ENCODE measurements around the gene SLC22A16. TPM values are rescaled to one million over a fixed set of nuclear protein-coding genes. Genes with fewer than 3 reads are reported as not detected.
A peak's percentile ranks its signal among the peaks of the same experiment; 100 is the strongest.
"Not testable (repeated sequence)": the region's sequence is repeated elsewhere in the genome, so short reads cannot be mapped to it uniquely, and the experiment has no call there.

Gene SLC22A16
- polyA plus RNA-seq, 3 donors = 0.49 to 0.83 (median 0.50) TPM

- peak; percentile 56 to 76 (median 63) for DNase-seq (ENCODE audit: low read depth in 3 of 3, low spot score in 2 of 3)
These were observed 15.4 kb upstream of the SLC22A16 start for GRCh38 chr6:110491644-110492317.

- DNase-seq (ENCODE audit: low read depth in 3 of 3, low spot score in 2 of 3) = no peak
These were observed 14.9 kb upstream of the SLC22A16 start for GRCh38 chr6:110491299-110491643.

- no peak for DNase-seq (ENCODE audit: low read depth in 3 of 3, low spot score in 2 of 3)
These were observed 13.7 kb upstream of the SLC22A16 start for GRCh38 chr6:110490110-110490509.

- no peak for DNase-seq (ENCODE audit: low read depth in 3 of 3, low spot score in 2 of 3)
These were observed 12.3 kb upstream of the SLC22A16 start for GRCh38 chr6:110488606-110489190.

GRCh38 chr6:110487968-110488381 lies 11.6 kb upstream of the SLC22A16 start:
- DNase-seq (ENCODE audit: low read depth in 3 of 3, low spot score in 2 of 3) = not testable (repeated sequence)

GRCh38 chr6:110486756-110487155 lies 10.3 kb upstream of the SLC22A16 start:
- DNase-seq (ENCODE audit: low read depth in 3 of 3, low spot score in 2 of 3) = no peak

- DNase-seq (ENCODE audit: low read depth in 3 of 3, low spot score in 2 of 3) = no peak
These were observed 9.1 kb upstream of the SLC22A16 start for GRCh38 chr6:110485491-110485890.

- DNase-seq (ENCODE audit: low read depth in 3 of 3, low spot score in 2 of 3) = no peak
These were observed 7.9 kb upstream of the SLC22A16 start for GRCh38 chr6:110484321-110484720.

- DNase-seq (ENCODE audit: low read depth in 3 of 3, low spot score in 2 of 3) = no peak
These were observed 6.5 kb upstream of the SLC22A16 start for GRCh38 chr6:110482774-110483400.

GRCh38 chr6:110481081-110481480 lies 4.7 kb upstream of the SLC22A16 start:
- no peak for DNase-seq (ENCODE audit: low read depth in 3 of 3, low spot score in 2 of 3)

GRCh38 chr6:110475066-110475653 lies 1.3 kb downstream of the SLC22A16 start:
- no peak for DNase-seq (ENCODE audit: low read depth in 3 of 3, low spot score in 2 of 3)

GRCh38 chr6:110474500-110474899 lies 1.9 kb downstream of the SLC22A16 start:
- no peak for DNase-seq (ENCODE audit: low read depth in 3 of 3, low spot score in 2 of 3)

- DNase-seq (ENCODE audit: low read depth in 3 of 3, low spot score in 2 of 3) = no peak
These were observed 3.7 kb downstream of the SLC22A16 start for GRCh38 chr6:110472739-110473138.

- DNase-seq (ENCODE audit: low read depth in 3 of 3, low spot score in 2 of 3) = no peak
These were observed 4.6 kb downstream of the SLC22A16 start for GRCh38 chr6:110471726-110472365.

- DNase-seq (ENCODE audit: low read depth in 3 of 3, low spot score in 2 of 3) = no peak
These were observed 7.7 kb downstream of the SLC22A16 start for GRCh38 chr6:110468731-110469130.

- DNase-seq (ENCODE audit: low read depth in 3 of 3, low spot score in 2 of 3) = no peak
These were observed 8.8 kb downstream of the SLC22A16 start for GRCh38 chr6:110467566-110468140.

GRCh38 chr6:110462884-110463481 lies 13.4 kb downstream of the SLC22A16 start:
- no peak for DNase-seq (ENCODE audit: low read depth in 3 of 3, low spot score in 2 of 3)

- no peak for DNase-seq (ENCODE audit: low read depth in 3 of 3, low spot score in 2 of 3)
These were observed 15.0 kb downstream of the SLC22A16 start for GRCh38 chr6:110461376-110461775.

- DNase-seq (ENCODE audit: low read depth in 3 of 3, low spot score in 2 of 3) = no peak
These were observed 17.3 kb downstream of the SLC22A16 start for GRCh38 chr6:110459137-110459536.

GRCh38 chr6:110458476-110458875 lies 17.9 kb downstream of the SLC22A16 start:
- DNase-seq (ENCODE audit: low read depth in 3 of 3, low spot score in 2 of 3) = no peak

Measured in right renal cortex interstitium (tissue), 3 donors.